Measurements from ENCODE around the gene HBG1.

GRCh38 chr11:5223146-5223545, 26.5 kb downstream of the HBG1 start:
- TF ChIP-seq, protein P1, sequence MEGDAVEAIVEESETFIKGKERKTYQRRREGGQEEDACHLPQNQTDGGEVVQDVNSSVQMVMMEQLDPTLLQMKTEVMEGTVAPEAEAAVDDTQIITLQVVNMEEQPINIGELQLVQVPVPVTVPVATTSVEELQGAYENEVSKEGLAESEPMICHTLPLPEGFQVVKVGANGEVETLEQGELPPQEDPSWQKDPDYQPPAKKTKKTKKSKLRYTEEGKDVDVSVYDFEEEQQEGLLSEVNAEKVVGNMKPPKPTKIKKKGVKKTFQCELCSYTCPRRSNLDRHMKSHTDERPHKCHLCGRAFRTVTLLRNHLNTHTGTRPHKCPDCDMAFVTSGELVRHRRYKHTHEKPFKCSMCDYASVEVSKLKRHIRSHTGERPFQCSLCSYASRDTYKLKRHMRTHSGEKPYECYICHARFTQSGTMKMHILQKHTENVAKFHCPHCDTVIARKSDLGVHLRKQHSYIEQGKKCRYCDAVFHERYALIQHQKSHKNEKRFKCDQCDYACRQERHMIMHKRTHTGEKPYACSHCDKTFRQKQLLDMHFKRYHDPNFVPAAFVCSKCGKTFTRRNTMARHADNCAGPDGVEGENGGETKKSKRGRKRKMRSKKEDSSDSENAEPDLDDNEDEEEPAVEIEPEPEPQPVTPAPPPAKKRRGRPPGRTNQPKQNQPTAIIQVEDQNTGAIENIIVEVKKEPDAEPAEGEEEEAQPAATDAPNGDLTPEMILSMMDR (IDR thresholded peaks at IDR 0.05) = no peak
- no peak for TF ChIP-seq POLR2A (IDR thresholded peaks at IDR 0.05)

Data from testis (tissue), 2 donors.